Fibroblast of peridontal ligament (primary cell): ENCODE data around the gene RAPGEF4.

Experiments used
- DNase-seq: peaks from one replicate; pipeline ENCODE4 v3.0.0-alpha.2; 2010; ENCODE audit errors: extremely low read depth

The RAPGEF4 gene

GRCh38 chr2:172860336-172860707 lies 124.7 kb downstream of the RAPGEF4 start:
- no peak for DNase-seq

- no peak for DNase-seq
These were observed 125.5 kb downstream of the RAPGEF4 start for GRCh38 chr2:172861098-172861497.

GRCh38 chr2:172861656-172862476 lies 126.2 kb downstream of the RAPGEF4 start:
- DNase-seq = no peak

GRCh38 chr2:172863341-172863740 lies 127.7 kb downstream of the RAPGEF4 start:
- peak; percentile 55 for DNase-seq

- DNase-seq = peak; percentile 40
These were observed 128.5 kb downstream of the RAPGEF4 start for GRCh38 chr2:172864182-172864581.

GRCh38 chr2:172865422-172865821 lies 129.8 kb downstream of the RAPGEF4 start:
- no peak for DNase-seq

- no peak for DNase-seq
These were observed 134.2 kb downstream of the RAPGEF4 start for GRCh38 chr2:172869861-172870260.

- DNase-seq = no peak
These were observed 134.8 kb downstream of the RAPGEF4 start for GRCh38 chr2:172870396-172870795.

GRCh38 chr2:172877826-172878225 lies 142.2 kb downstream of the RAPGEF4 start:
- DNase-seq = peak; percentile 12

- peak; percentile 26 for DNase-seq
These were observed 142.6 kb downstream of the RAPGEF4 start for GRCh38 chr2:172878260-172878659.

- DNase-seq = no peak
These were observed 148.7 kb downstream of the RAPGEF4 start for GRCh38 chr2:172884336-172884735.

- DNase-seq = no peak
These were observed 150.4 kb downstream of the RAPGEF4 start for GRCh38 chr2:172885996-172886395.

GRCh38 chr2:172887280-172887679 lies 151.6 kb downstream of the RAPGEF4 start:
- no peak for DNase-seq

GRCh38 chr2:172888714-172889669 lies 153.3 kb downstream of the RAPGEF4 start:
- no peak for DNase-seq

- DNase-seq = no peak
These were observed 154.3 kb downstream of the RAPGEF4 start for GRCh38 chr2:172889768-172890430.

GRCh38 chr2:172893111-172893510 lies 157.5 kb downstream of the RAPGEF4 start:
- DNase-seq = no peak

- DNase-seq = no peak
These were observed 158.0 kb downstream of the RAPGEF4 start for GRCh38 chr2:172893671-172894070.

- DNase-seq = no peak
These were observed 159.2 kb downstream of the RAPGEF4 start for GRCh38 chr2:172894689-172895387.

- DNase-seq = no peak
These were observed 161.0 kb downstream of the RAPGEF4 start for GRCh38 chr2:172896661-172897081.

- DNase-seq = no peak
These were observed 165.2 kb downstream of the RAPGEF4 start for GRCh38 chr2:172900871-172901270.

GRCh38 chr2:172901913-172902312 lies 166.3 kb downstream of the RAPGEF4 start:
- DNase-seq = no peak
